GM18502 (cell line): Measurements from ENCODE around the gene KIF3C.

ENCODE experiments used
- ATAC-seq: cut with Tn5 transposase; IDR thresholded peaks from one replicate; pipeline ENCODE4 v1.9.1; 2021; ENCODE audit warnings: mild to moderate bottlenecking; ENCODE audit not compliant: unreplicated experiment, poor library complexity

KIF3C gene

GRCh38 chr2:25885933-25886332, 96.4 kb downstream of the KIF3C start:
- no peak for ATAC-seq

GRCh38 chr2:25881764-25882163, 100.5 kb downstream of the KIF3C start:
- no peak for ATAC-seq

GRCh38 chr2:25879133-25879730, 103.1 kb downstream of the KIF3C start:
- ATAC-seq = no peak

GRCh38 chr2:25878361-25879132, 103.8 kb downstream of the KIF3C start, which contains the start of gene ASXL2:
Gene ASXL2, minus strand, starts transcription at chr2:25878487. Its CDS starts 265 bp downstream, at chr2:25878222.
- peak; percentile 92 for ATAC-seq

- ATAC-seq = peak; percentile 49
Observed at GRCh38 chr2:25877431-25878360, 104.6 kb downstream of the KIF3C start.
